ENCODE results near the gene MACROD2.

DNA sequence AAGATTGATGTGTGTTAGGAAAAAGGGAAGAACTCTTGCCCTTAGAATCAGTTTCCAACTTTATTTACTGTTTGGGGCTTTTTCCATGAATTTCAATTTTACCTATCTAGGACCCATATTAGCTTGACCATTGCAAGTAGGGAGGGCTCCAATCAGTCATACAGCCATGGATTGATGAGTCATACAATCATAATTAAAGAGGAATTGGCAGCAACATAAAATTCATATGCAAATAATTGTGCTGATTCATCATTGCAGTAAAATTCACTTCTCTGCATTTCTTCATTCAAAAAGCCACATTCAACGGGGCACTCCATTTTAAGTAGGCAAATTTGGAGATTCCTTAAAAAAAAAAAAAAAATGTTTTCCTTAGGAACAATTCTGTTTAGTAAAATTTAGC lies 1561.6 kb downstream of the MACROD2 start:
- no peak for TF ChIP-seq POLR2A (IDR thresholded peaks at IDR 0.05)
- TF ChIP-seq, protein P1, sequence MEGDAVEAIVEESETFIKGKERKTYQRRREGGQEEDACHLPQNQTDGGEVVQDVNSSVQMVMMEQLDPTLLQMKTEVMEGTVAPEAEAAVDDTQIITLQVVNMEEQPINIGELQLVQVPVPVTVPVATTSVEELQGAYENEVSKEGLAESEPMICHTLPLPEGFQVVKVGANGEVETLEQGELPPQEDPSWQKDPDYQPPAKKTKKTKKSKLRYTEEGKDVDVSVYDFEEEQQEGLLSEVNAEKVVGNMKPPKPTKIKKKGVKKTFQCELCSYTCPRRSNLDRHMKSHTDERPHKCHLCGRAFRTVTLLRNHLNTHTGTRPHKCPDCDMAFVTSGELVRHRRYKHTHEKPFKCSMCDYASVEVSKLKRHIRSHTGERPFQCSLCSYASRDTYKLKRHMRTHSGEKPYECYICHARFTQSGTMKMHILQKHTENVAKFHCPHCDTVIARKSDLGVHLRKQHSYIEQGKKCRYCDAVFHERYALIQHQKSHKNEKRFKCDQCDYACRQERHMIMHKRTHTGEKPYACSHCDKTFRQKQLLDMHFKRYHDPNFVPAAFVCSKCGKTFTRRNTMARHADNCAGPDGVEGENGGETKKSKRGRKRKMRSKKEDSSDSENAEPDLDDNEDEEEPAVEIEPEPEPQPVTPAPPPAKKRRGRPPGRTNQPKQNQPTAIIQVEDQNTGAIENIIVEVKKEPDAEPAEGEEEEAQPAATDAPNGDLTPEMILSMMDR (IDR thresholded peaks at IDR 0.05), result no peak

All from uterus (tissue), 2 donors.